ENCODE data around the gene IMPDH1.
A peak's percentile ranks its signal among the peaks of the same experiment; 100 is the strongest.

IMPDH1 gene

GRCh38 chr7:128387216-128388144 lies 22.3 kb downstream of the IMPDH1 start:
- DNase-seq (ENCODE audit: low spot score), result peak; percentile 46

GRCh38 chr7:128385988-128386925 lies 23.5 kb downstream of the IMPDH1 start:
- no peak for DNase-seq (ENCODE audit: low spot score)

DNA sequence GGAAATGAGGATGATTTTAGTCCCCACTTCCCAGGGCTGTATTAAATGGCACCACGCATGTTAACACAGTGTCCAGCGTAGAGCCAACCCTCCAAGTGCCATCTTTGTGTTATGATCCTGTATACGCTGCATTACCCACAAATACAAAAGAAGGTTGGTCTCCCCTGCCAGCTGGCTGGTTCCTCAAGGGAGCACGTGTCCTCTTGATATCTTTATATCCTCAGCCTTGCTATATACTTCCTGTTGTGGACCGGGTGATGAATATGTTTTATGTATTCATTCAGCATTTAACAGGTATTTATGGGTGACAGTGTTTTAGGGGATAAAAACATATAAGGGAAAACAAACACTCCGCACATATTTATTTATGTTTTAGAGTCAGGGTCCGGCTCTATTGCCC lies 25.1 kb downstream of the IMPDH1 start:
- DNase-seq (ENCODE audit: low spot score), result no peak

DNA sequence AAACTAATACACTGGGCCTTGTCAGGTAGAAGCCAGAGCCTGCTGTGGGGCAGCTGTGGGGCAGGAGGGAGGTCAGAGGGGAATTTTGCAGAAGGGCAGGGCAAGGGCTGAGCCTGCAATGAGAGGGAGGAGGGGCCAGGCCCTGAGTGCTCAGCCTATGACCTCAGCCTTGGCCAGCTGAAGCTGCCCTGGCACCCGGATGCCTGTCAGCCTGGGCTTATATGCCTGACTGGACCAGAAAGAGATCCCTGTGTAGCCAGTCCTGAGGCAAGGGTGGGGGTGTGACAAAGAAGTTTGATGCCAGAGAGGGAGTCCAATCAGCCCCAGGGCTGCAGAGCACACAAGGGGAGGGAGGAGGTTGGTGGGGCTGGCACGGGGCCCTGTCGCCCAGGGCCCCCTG lies 26.0 kb downstream of the IMPDH1 start:
- no peak for DNase-seq (ENCODE audit: low spot score)

GRCh38 chr7:128381161-128381821 lies 28.5 kb downstream of the IMPDH1 start:
- peak; percentile 33 for DNase-seq (ENCODE audit: low spot score)

- no peak for DNase-seq (ENCODE audit: low spot score)
Observed at GRCh38 chr7:128380483-128381106, 29.2 kb downstream of the IMPDH1 start.

GRCh38 chr7:128379900-128380479 lies 29.8 kb downstream of the IMPDH1 start:
- no peak for DNase-seq (ENCODE audit: low spot score)

DNA sequence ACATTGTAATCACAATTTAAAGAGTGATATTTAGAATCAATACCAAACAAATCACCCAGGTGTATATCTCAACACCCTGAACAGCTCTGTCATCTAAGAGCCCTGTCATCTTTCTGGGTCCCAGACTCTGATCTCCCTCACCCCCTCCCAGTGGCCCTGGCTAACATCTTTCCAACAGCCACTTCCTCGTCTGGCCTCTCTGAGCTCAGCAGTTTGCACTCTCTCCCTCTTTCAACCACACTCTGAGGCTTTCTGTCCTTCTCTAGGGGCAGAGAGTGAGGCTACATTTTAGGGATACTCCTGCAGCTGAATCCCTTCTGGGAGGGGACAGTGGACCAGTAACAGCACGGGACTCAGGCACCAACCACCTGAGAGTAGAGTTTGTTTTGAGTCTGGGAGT lies 31.1 kb downstream of the IMPDH1 start:
- DNase-seq (ENCODE audit: low spot score), result no peak

- no peak for DNase-seq (ENCODE audit: low spot score)
Observed at GRCh38 chr7:128376077-128376476, 33.7 kb downstream of the IMPDH1 start.

GRCh38 chr7:128374041-128374440 lies 35.7 kb downstream of the IMPDH1 start:
- no peak for DNase-seq (ENCODE audit: low spot score)

- no peak for DNase-seq (ENCODE audit: low spot score)
Observed at GRCh38 chr7:128373606-128374005, 36.2 kb downstream of the IMPDH1 start.

GRCh38 chr7:128370491-128370890 lies 39.3 kb downstream of the IMPDH1 start:
- DNase-seq (ENCODE audit: low spot score), result no peak

GRCh38 chr7:128366986-128367385 lies 42.8 kb downstream of the IMPDH1 start:
- DNase-seq (ENCODE audit: low spot score), result no peak

DNA sequence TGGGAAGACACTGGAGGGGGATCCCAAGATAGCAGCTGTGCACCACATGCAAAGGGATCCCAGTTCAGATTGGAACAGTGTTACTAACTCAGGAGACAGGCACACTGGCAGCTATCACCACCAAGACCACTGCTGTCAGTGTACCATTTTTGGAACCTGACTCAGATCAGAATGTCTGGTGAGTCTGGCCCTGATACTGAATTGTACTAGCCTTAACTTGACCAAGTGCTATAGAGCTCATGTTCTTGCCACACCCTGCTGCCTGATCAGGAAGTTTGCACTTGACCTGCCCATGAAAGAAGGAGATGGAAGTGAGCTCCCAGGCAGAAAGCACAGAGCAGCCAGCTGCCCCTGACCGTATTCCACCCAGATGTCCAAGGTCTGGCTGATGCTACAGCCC lies 43.5 kb downstream of the IMPDH1 start:
- no peak for DNase-seq (ENCODE audit: low spot score)

DNA sequence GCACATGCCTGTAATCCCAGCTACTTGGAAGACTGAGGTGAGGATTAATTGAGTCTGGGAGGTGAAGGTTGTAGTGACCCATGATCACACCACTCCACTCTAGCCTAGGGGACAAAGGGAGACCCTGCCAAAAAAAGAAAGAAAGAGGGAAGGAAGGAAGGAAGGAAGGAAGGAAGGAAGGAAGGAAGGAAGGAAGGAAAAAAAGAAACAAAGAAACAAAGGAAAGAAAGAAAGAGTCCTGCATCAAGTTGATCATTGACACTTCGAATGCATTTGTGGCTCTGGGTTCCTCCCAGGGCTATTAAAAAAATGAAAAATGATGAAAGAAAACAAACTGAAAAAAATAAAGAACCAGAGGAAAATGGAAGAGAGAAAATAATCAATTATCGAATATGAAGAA lies 44.4 kb downstream of the IMPDH1 start:
- no peak for DNase-seq (ENCODE audit: low spot score)

- no peak for DNase-seq (ENCODE audit: low spot score)
Observed at GRCh38 chr7:128364166-128364870, 45.5 kb downstream of the IMPDH1 start.

- DNase-seq (ENCODE audit: low spot score), result no peak
Observed at GRCh38 chr7:128363261-128363721, 46.5 kb downstream of the IMPDH1 start.

- DNase-seq (ENCODE audit: low spot score), result no peak
Observed at GRCh38 chr7:128362670-128363069, 47.1 kb downstream of the IMPDH1 start.

DNA sequence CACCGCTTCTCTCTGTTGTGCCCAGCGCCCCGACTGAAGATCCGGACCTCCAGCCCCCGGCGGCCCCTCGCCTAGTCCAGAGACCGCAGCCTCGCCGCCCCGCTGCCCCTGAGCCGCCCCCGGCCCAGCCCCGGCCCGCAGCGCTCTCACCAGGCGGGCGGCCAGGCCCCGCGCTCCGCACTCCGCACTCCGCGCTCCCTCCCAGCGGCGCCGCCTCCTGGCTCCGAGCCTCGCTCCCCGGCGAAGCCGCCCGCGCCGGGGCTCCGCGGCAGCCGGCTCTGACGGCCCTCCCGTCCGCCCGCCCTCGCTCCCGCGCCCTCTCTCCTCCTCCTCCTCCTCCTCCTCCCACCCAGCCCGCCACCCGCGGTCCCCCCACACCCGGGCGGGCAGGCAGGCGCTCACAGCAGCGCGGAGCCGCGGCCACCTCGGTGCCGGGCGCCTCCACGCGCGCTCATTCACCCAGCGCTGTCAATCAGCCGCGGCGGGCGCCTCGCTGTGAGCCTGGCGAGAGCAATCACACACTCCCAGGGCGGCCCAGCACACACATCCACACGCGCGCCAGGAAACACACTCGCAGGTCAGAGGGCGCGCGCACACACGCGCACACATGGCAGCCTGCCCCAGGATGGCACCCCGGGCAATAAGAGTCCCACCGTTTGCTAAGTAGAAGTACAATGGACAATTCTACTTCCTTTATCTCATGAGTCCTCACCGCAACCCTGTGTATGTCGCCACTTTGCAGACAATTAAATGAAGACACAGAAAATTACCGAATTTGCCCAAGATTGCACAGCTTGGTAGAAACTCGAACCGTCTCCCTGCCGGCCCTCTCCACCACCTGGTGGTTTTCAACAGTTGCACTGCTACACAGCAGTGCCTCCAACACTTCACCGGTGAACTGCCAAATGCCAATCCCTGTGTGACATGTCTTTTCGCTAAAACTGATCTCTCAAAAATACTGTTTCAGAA lies 48.1 kb downstream of the IMPDH1 start, which contains the start of gene PRRT4:
TSS of gene PRRT4 (minus strand) at position 280 of the 969 bp plus-strand sequence.
- DNase-seq (ENCODE audit: low spot score), result no peak

Data from hematopoietic multipotent progenitor cell treated with erythropoietin and hydrocortisone succinate and interleukin-3 and kit ligand, for 17 days (in vitro differentiated cells).